Superior temporal gyrus (tissue), 1 donor: ENCODE data around the gene EYA4.

Source experiments
- DNase-seq: peaks from one replicate; pipeline ENCODE4 v3.0.0-alpha.2; 2016; ENCODE audit errors: extremely low spot score

EYA4 gene

DNA sequence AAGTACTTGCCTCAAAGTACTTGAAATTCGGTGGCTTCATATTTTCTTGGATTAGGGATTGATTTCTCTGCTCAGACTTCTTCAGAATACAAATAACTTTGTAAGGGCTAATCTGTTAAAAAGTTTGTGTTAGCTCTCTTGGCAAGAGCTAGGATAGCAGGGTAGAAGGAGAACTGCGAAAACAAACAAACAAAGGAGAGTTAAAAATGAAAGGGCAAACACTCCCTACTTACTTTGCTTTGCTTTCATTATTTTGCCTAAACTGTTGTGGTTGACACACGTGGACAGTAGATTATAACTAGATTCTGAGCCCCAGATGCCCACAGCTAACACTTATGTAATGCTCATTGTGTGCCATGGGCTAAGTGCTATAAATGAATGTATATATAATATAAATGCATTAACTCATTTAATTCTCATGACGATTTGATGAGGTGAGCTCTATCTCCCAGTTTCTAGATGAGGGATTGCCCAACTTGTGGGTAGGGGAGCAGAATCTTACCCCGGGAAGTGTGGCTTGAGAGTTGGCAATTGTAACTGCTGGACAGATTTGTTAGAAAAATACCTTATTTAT lies 48.7 kb downstream of the EYA4 start:
- no peak for DNase-seq

DNA sequence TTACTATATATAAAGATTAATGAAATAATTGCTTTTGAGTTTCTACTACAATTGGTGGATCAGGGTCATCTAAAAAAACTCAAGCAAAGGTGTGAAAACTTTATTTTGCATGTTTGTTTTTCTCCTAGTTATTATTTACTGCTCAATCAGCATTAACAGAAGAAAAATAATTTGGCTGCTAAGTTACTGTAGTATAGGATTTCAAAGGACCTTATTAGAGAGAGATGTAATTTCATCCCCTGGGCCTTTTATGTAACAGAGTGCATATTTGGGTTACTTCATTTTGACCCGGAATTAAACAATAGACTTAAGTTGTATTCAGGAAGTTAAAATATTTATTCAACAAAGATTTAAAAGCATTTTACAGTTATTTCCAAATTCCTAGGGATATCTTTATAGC lies 49.8 kb downstream of the EYA4 start:
- DNase-seq = no peak

DNA sequence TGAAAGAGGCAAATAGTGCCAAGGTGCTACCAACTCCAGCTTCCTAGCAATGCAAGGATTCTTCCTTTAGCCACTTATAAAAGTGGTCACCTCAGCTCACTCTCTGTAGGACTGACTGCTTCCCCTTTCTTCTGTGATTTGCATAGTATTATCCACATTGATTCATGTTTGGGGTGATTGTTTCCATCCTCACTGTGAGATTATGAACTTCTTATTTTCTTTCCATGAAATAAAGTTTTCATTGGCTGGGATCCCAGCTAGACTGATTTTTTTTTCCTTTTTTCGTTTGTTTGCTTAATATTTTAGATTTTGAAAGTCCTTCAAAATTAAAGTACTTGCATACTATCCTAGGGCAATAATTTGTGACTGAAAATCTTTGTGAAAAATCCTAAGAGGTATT lies 50.5 kb downstream of the EYA4 start:
- DNase-seq = no peak

DNA sequence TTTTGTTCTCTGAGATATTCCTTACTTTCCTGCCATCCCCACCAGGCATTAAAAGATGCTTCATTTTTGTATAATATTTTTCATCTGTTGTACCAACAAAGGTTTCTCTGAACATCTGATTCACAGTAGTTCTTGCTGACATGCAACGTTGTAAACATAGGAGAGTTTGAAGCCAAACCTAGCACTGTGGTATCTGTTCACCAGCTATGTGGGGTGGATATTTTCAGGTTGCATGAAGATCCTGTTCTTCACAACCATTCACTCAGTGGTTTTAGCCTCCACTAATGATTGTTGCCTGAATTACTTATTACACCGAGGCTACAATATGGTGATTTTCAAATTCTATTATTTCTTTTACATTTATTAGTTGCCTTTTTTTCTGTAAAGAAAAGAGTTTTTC lies 56.5 kb downstream of the EYA4 start:
- no peak for DNase-seq

DNA sequence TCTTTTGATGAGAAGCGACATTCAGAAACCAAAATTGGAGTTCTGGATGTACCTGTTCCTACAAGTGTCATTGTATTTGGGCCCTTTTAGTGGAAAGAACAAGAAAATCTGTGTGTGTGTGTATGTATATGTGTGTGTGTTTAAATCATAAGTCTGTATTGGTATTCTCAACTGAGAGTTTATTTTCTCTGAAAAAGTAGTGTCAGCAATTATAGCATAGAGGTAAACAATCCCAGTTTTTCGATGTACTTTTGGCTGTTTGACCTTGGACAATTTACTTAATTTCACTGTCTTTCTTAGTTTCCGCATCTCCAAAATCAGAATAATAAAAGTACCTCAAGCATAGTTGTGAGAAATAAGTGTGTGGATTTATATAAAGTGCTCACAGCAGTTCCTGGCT lies 57.2 kb downstream of the EYA4 start:
- no peak for DNase-seq

DNA sequence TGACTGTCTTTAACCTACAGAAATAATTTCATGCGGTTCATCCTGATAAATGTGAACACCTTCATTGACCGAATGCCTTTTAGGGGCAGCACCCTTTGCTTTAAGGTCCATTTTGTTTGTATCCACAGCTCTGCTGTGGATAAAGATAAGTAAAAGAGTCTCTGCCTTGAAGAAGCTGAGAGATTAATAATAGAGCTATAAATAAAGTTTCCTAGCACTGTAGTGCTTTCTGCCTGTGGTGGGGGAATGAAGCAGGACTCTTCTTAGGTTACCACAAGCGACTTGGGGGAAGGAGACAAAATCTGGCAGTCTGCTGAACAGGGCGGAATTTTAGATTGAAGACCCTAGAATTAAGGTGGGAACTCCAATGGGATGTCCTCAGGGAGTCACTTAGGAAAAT lies 57.6 kb downstream of the EYA4 start:
- DNase-seq = no peak

DNA sequence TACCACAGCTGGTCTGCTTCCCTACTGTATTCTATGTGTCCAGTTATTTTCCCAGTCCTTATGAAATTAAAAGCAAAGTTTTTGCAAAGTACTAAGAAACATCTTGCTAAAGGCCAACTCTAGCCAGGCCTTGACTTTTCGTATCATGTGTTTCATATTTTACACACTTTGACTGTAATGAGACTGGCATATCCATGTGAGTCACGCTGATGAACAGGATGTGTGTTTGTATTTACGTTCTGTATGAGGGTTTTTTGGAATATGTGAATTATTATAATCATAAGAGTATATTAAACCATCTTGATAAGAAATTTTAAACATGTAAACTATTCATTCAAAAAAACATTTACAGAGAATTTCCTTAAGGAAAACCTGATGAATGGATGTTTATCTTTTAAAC lies 59.7 kb downstream of the EYA4 start:
- no peak for DNase-seq

DNA sequence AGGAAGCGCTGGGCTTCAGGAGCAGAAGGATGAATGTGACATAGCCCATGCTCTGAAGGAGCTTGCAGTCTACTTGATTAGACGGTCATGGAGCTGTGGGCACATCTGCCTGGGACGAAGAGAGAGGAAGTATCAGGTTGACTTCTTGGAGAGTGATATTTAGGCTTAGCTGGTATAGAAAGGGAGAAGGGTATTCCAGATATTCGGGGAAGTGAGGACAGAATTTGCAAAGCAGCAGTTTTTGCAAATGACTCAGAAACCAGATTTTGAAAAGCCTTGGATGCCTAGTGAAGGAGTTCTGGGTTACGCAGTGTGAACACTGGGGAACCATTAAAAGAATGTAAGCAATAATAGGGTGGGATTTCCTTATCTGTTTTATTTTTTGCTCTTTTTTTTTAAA lies 60.7 kb downstream of the EYA4 start:
- no peak for DNase-seq

DNA sequence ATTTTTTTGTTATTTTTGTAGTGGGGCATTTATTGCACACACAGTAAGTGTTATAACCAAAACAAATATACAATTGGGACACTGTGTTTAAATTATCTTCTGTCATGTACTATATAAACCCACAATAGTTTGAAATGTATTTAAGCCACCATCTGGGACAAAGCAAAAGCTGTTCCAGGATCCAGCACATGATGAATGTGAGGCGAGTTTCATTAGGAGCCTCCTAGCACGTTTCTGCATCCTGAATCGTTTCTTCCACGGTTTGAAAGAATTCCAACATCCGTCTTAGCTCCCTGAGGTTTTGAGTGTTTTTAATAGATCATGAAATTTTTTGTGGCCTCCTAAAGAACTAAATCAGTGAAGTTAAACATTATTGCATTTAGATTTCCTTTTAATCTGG lies 65.8 kb downstream of the EYA4 start:
- no peak for DNase-seq

DNA sequence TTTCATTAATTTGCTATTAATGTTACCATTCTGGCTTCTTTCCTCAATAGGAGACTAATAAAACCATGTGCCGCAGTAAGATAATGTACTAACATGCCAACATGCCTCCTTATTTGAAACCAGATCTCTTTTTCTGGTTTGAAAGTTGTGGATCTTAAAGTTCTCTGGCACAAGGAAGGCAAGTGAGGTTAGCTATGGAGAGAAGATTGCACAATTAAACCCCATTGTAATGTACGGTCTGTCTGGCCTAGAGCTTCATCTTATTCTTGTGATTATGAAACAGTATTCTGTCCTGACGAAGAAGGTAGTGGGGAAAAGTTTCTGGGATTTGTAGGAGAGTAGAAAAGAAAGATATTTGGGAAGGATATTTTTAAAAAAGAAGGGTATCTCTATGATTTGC lies 68.4 kb downstream of the EYA4 start:
- DNase-seq = no peak

DNA sequence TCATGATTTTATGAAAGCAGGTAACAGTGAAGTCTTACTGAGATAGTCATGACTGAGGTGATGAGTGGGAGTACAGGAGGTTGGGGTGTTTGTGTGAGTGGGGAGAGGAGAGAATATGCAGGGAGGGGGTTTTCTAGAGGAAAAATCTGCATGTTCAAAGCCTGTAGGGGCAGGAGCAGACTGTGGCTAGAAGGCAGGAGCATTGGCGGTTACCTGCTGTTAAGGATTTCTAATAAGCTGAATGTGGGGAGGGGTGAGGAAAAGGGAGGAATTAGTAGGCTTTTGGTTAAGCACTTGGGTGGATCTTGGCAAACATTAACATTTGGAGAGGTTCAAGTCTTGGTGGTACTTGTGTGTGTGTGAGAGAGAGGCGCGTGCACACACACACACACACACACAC lies 70.8 kb downstream of the EYA4 start:
- no peak for DNase-seq

DNA sequence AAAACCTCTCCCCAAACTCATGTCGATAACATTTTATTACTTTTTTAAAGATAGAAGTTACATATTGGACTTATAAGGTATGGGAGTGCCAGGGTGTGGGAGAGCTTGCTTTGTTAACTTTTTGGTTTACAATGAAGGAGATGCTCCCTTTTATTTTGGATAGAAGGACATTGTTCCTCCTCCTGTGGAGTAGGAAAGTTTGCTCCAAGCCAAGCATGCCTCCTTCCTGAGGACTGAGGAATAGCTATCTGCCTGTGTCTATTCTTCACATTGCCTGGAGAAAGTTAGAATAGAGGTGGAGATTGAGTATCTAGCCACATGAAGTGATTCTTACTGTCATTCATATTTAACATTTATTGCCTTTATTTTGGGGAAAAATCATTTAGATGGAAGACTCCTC lies 71.9 kb downstream of the EYA4 start:
- no peak for DNase-seq

DNA sequence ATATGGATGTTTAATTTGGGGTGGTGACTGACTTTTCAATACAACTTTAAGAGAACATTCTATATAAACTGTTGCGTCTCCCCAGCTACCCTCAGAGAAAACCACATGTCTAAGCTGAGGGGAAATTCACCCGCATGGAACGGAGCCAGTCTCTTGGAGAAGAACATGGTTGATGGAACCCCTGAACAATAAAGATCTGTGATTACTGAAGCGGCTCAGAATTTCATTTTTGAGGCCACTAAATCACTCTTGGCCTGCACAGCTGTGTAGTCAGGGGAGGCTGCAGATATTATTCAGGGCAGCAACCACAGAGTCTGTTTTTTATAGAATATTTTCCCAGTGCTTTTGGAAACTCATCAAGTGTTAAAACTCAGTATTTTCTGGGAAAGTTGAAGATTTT lies 73.8 kb downstream of the EYA4 start:
- no peak for DNase-seq

DNA sequence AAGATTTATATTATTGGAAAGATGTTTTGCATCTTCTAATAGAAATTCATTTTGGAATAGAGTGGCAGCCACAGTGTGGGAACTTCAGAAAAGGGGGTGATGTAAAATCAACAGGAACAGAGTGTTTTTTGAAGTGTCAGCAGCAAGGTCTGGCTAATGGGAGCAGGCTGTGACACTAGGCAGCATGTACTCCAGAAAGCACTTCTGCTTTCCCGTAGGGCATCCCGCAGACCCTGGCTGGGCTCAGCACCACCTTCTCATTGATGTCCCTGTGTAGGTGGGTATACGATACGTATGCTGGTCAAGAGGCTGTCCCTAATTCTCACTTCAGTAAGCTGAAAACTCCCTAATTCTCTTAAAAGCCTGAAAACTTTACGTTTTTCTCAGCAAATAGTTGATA lies 74.7 kb downstream of the EYA4 start:
- DNase-seq = no peak

DNA sequence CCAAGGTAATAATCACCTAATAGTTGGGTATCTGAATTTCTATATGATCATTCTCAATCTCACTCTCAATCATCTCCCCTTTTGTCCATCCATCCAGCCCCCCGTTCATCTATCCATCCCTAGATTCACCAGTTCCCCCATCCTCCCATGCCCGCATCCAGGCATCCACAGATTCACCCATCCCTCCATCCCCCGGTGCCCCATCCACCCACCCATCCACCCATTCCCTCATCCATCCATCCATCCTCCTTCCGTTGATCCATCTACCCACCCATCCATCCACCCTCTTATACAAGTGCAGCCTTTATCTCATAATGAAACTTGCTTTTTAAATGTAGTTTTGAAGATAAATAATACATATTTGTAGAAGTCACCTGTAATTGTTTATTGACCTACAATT lies 76.5 kb downstream of the EYA4 start:
- DNase-seq = no peak

DNA sequence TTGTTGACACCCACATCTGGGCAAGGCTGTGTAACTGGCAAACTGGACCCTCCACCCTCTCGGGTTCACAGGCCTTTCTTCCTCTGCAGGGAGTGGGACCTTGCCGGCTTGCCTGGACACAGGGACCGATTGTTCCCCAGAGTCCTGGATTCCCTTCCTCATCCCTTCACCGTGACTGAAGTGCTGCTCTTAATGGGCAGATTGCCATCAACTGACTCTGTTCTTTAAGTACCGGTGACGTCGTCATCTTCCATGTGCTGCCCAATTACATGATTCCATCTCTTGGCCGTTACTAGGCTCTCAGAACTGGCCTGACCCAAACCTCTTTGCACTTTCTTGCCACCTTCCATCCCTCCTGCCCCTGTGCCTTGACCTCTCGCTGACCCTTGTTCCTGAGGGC lies 85.4 kb downstream of the EYA4 start:
- DNase-seq = no peak

DNA sequence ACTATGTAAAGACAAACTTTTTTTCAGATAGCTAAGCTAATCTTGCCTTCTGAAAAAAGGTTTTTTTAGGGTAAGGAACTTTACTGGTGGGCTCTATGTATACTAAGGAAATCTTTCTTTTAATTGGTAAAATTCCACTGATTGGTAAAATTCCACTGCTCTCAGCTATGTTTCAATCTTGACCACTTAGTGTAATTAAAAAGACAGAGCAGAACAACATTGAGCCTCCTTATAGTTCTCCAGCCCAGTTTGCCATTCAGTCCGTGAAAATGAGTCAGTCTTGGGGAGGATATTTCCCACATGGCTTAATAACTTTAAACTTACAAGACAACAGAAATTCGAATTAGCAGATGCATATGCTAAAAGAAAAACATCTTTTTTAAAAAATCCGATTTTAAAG lies 92.7 kb downstream of the EYA4 start:
- DNase-seq = no peak

DNA sequence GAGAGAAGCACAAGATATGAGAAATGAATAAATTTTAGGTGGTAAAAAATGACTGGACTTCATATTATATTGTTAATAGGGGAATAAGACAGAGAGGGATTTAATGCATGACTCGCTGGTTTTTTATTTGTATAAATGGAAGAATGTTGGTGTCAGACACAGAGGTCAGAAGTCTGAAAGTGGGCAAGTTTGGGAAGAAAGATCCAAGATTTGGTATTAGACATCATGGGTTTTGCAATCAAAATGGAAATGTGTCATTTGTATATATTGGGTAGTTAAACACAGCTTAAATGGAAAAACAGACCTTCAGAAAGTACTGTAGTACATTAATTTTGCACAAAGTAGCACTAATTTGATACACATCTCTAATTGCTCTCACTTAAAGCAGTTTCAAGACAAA lies 96.2 kb downstream of the EYA4 start:
- no peak for DNase-seq

DNA sequence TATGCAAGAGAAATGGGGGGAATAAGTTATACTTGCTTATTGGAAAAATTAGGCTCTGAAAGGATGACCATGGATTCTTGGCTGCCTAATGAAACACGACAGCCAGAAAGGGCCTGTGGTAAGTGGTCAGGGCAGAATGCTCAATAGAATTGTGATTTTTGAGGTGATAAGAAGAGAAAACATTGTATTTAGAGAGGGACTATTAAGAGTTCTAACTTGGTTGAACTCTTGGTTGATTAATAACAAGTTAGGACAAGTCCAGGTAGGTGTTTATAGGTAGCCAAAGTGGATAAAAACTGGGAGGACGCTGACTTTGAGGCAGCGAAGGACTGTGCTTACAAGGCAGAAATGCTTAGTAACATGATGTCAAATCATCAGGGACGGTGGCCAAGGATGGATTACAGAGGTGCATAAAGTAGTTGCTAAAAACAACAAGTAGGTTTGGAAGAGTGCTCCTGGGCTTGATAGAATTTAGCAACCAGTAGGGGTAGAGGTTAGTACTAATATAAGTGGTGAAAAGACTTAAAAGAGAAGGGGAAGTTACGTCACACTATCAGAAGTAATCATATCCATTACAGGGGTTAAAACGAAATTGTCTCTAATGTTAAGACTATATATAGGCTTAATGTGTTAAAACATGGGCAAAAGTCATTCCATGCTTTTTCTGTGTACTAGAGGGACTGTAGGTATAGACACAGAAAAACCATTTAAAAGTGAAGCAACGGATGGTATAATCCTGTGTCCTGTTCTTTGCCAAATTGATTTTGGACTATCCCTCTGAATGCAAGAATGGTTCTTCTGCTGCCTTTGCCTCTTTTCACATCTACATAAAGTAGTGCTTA lies 98.6 kb downstream of the EYA4 start:
- DNase-seq = no peak

DNA sequence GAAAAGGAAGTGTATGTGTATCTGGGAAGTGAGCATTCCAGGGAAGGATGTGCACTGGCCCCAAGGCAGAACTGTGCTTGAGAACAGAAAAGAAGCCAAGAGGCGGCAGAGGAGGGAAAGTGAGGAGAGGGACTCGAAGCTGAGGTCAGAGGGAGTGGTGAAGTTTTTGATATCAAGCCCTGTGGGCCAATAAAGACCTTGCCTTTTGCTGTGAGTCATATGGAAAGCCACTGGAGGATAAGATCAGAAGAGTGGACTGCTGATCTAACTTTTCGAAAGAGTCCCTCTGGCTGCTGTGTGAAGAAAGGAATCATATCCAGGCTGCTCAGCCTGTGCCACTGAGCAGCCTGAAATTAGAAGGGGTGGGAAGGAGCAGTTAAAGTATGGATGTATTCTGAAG lies 99.4 kb downstream of the EYA4 start:
- DNase-seq = no peak

DNA sequence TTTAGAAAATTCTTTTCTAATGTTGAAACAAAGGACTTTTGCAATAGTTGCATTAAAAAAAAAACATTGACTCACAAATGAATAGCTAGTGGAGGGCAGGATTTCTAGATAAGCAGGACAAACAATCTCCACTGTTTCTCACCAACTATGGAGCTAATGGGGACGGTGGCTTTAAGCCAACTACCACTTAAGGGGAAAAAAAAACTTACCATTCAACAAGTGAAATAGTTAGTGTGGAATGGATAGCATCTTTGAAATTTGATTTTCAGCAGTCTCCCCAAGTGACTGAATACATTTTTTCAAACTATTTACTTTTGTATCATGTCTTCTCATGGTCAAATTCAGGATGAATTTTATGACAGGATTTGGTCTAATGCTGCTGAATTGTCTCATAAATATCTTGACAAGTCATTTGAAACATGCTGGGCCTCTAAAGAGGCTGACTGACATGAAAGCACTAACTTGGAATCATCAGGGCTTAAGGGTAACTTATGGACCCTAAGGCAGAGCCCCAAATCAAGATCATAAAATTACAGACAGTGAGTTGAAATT lies 100.5 kb downstream of the EYA4 start:
- no peak for DNase-seq

DNA sequence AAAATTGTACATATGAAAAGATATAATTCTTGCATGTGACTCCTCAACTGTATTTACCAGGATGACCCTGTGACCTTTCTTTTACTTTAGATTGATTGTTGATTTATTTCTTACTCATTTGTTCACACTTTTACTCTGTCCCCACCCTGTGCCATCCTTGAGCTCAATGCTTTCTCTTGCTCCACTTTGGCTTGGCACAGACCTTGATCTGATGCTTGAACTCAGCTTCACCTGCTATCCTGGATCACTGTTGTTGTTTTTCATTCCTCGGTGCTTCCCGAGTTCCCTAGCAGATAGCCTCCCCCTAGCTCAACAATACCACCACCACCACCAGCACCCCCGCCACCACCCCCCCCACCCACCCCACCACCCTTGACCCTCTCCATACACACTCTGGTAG lies 102.1 kb downstream of the EYA4 start:
- DNase-seq = no peak

DNA sequence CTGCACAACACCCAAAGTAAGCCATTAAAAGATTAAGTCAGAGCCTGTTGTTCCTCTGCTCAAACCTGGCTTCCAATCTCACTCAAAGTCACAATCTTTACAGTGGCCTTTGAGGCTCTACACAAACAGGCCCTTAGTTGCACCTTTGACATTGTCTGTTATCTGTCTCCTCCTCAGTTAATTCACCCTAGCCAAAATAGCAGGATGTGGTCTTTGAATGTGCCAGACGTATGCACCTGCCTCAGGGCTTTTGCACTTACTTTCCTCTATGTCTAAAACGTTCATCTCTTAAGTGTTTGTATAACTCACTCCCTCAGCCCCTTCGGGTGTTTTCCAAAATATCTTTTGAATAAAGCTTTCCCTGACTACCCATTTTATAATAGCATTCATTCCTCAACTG lies 107.7 kb downstream of the EYA4 start:
- DNase-seq = no peak

DNA sequence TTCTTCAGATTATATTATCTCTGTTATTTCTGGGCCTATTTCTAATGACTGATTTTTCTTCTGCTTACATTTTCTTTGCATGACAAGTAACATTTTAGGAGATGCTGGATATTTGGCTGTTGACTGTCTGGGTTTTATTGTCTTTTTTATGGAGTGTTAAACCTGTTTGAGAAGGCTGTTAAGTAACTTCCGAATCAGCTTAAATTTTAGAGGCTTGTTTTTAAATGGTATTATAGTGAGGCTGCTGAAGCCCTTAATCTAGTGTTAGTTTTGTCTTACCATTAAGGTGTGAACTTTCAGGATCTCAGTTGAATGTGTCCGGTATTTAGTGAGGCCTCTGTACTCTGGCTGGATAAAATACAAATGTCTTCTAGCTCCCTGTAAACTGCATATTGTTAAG lies 109.8 kb downstream of the EYA4 start:
- no peak for DNase-seq
